Measurements from ENCODE around the gene UBR4.

DNA sequence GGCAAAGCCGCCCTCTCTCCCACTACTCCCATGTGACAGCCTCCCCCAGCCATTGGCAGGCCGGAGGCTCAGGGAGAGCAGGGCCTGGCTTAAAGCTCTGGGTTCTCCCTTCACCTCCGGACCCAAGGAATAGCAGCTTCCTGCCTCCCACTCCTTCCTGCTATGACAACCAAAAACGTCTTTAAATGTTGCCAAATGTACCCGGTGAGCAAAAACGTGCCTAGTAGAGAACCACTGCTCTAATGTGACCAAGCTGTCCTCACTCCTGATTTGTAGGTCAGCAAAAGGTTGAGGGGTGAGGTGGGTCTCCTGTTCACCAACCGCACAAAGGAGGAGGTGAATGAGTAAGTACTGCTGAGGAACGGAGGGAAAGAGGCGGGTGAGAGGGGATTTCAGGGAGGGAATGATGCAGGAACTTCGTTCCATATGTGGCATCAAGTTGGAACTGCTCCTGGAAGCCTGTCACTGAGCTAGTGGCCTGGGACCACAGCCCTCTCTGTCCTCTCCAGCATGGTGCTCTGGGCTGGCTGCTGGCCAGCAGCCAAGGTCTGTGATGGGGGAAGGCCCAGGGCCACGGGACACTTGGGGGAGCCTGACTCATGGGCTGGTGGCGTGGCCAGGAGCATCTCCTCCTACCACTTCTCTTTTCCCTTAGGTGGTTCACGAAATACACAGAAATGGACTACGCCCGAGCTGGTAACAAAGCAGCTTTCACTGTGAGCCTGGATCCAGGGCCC is 47.3 kb upstream of the UBR4 start:
- TF ChIP-seq, protein P1, sequence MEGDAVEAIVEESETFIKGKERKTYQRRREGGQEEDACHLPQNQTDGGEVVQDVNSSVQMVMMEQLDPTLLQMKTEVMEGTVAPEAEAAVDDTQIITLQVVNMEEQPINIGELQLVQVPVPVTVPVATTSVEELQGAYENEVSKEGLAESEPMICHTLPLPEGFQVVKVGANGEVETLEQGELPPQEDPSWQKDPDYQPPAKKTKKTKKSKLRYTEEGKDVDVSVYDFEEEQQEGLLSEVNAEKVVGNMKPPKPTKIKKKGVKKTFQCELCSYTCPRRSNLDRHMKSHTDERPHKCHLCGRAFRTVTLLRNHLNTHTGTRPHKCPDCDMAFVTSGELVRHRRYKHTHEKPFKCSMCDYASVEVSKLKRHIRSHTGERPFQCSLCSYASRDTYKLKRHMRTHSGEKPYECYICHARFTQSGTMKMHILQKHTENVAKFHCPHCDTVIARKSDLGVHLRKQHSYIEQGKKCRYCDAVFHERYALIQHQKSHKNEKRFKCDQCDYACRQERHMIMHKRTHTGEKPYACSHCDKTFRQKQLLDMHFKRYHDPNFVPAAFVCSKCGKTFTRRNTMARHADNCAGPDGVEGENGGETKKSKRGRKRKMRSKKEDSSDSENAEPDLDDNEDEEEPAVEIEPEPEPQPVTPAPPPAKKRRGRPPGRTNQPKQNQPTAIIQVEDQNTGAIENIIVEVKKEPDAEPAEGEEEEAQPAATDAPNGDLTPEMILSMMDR (IDR thresholded peaks at IDR 0.05), result no peak
- no peak for TF ChIP-seq POLR2A (IDR thresholded peaks at IDR 0.05)
